Measurements from ENCODE around the gene EN2. TPM values are rescaled to one million over a fixed set of nuclear protein-coding genes. Genes with fewer than 3 reads are reported as not detected.

Gene EN2
- total and polyA plus RNA-seq, 10 of the 15 experiments (the other 5 are each of a cell fraction or from before 2014, with no cell fraction given), result not detected

DNA sequence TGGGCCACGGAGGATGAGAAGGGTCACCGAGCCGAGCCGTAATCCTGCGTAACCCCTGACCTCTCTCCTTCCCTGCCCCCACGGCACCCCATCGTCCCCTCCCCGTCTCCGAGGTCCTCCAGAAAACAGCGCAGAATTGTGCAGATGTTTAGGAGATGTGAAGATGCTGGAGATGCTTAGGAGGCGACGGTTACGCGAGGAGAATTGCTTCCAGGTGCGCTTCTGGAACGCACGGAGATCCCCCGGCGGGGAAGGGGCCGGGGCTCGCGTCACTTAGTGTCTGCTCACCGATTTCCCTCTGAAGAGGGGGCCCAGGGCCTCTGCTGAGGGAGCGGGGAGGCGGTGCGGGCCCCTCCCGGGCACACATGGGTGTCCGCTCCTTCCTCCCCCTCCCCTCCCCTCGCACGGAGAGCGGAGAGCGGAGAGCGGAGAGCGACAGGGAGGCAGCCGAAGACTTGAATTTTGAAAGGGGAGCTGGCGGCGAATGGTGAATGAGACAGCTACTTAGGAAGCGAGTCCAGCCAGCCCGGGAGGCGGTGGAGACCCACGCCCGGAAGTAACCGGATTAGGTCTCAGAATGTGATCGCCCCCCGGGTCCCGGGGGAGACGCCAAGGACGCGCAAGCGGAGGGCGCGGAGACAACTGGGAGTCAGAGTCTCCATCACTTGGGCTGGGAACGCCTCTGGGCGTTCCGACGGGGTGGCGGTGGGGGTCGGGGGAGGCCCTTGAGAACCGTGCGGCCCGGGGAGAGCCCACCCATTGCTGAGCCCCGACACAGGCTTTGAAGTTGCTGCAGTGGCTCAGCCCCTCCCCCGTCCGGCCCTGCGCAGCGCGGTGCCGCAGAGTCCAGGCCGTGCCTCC lies 8.7 kb upstream of the EN2 start:
- ATAC-seq (no peak), DNase-seq (ENCODE audit: low read depth, low spot score) (no peak), FAIRE-seq (no peak)
- Histone ChIP-seq H3K4me3 (no peak overlapping the region), H4K20me1 (ENCODE audit: control insufficient read depth, insufficient read depth) (no peaks in the 10 kb centered on the region), H3K79me2 (ENCODE audit: control insufficient read depth, insufficient read depth, low read length) (no peaks in the 10 kb centered on the region), H3K27ac (ENCODE audit: control insufficient read depth, insufficient read depth) (no peak overlapping the region), H3K4me1 (ENCODE audit: control insufficient read depth, insufficient read depth, low read length) (no peaks in the 10 kb centered on the region), H3K4me2 (ENCODE audit: control insufficient read depth, insufficient read depth) (no peak overlapping the region), H3K9ac (ENCODE audit: control insufficient read depth, insufficient read depth, low read length) (no peak overlapping the region), H3K36me3 (ENCODE audit: control insufficient read depth in 2 of 2, insufficient read depth in 2 of 2, low read length in 1 of 2) (no peaks in the 10 kb centered on the region), H3K27me3 (replicated peaks in 1 of 2; ENCODE audit: control insufficient read depth in 2 of 2, insufficient read depth in 2 of 2, low read length in 1 of 2) (peaks cover 12 to 26% of the 10 kb centered on the region in 2 experiments), H2AFZ (ENCODE audit: control insufficient read depth, low read depth, low read length) (no peak overlapping the region), H3K9me3 (replicated peaks; ENCODE audit: control insufficient read depth, insufficient read depth, low read length) (no peaks in the 10 kb centered on the region; the same call in 2 of the 3 replicates)
- RAD21 ChIA-PET (ENCODE audit: unreplicated experiment), result no interaction called here
- BruUV-seq (replicated peaks), result no TSS peak
- in situ Hi-C loops (cut with MboI) (no loop called here), intact Hi-C loops (cut with micrococcal nuclease; ENCODE audit: unreplicated experiment) (no loop called here)
- CTCF ChIA-PET, result no interaction called here
- WGBS (ENCODE audit: insufficient coverage, insufficient replicate concordance, low lambda C conversion rate, missing lambda C conversion rate), result 44% methylated on average over 45 of the region's 69 CpGs
- TF ChIP-seq SRF (IDR thresholded peaks at IDR 0.05; ENCODE audit: low read depth in 2 of 2, low read length in 2 of 2) (no peak), STAT1 (conservative IDR thresholded peaks at IDR 0.05) (no peak), FOS (IDR thresholded peaks at IDR 0.05; ENCODE audit: borderline replicate concordance, extremely low read depth, insufficient read length) (no peak), JUNB (IDR thresholded peaks at IDR 0.05) (no peak), HCFC1 (IDR thresholded peaks at IDR 0.05; ENCODE audit: low read length) (no peak)
- POLR2A ChIA-PET, result no interaction called here
- SMC1A ChIA-PET (ENCODE audit: uncharacterized antibody, unreplicated experiment), result no interaction called here

- intact Hi-C loops (cut with micrococcal nuclease; ENCODE audit: unreplicated experiment) (no loop called here), in situ Hi-C loops (cut with MboI) (no loop called here)
- Histone ChIP-seq H3K27ac (ENCODE audit: control insufficient read depth, insufficient read depth) (no peak overlapping the region), H4K20me1 (ENCODE audit: control insufficient read depth, insufficient read depth) (no peaks in the 10 kb centered on the region), H3K4me1 (ENCODE audit: control insufficient read depth, insufficient read depth, low read length) (no peaks in the 10 kb centered on the region), H2AFZ (ENCODE audit: control insufficient read depth, low read depth, low read length) (no peak overlapping the region), H3K9me3 (replicated peaks; ENCODE audit: control insufficient read depth, insufficient read depth, low read length) (no peaks in the 10 kb centered on the region; the same call in 2 of the 3 replicates), H3K4me2 (ENCODE audit: control insufficient read depth, insufficient read depth) (no peak overlapping the region), H3K4me3 (no peak overlapping the region), H3K36me3 (ENCODE audit: control insufficient read depth in 2 of 2, insufficient read depth in 2 of 2, low read length in 1 of 2) (no peaks in the 10 kb centered on the region), H3K79me2 (ENCODE audit: control insufficient read depth, insufficient read depth, low read length) (no peaks in the 10 kb centered on the region), H3K9ac (ENCODE audit: control insufficient read depth, insufficient read depth, low read length) (no peak overlapping the region), H3K27me3 (replicated peaks in 1 of 2; ENCODE audit: control insufficient read depth in 2 of 2, insufficient read depth in 2 of 2, low read length in 1 of 2) (peaks cover 12 to 30% of the 10 kb centered on the region in 2 experiments)
- ChIA-PET SMC1A (ENCODE audit: uncharacterized antibody, unreplicated experiment) (no interaction called here), CTCF (no interaction called here), POLR2A (no interaction called here), RAD21 (ENCODE audit: unreplicated experiment) (no interaction called here)
- no TSS peak for BruUV-seq (replicated peaks)
- DNase-seq (ENCODE audit: low read depth, low spot score) (no peak), ATAC-seq (no peak), FAIRE-seq (no peak)
- WGBS (ENCODE audit: insufficient coverage, insufficient replicate concordance, low lambda C conversion rate, missing lambda C conversion rate), result 27% methylated on average over 44 of the region's 52 CpGs
- TF ChIP-seq EZH2 (IDR thresholded peaks at IDR 0.05; ENCODE audit: borderline replicate concordance, control insufficient read depth, low read depth, low read length), result no peak
- TF ChIP-seq, protein P1, sequence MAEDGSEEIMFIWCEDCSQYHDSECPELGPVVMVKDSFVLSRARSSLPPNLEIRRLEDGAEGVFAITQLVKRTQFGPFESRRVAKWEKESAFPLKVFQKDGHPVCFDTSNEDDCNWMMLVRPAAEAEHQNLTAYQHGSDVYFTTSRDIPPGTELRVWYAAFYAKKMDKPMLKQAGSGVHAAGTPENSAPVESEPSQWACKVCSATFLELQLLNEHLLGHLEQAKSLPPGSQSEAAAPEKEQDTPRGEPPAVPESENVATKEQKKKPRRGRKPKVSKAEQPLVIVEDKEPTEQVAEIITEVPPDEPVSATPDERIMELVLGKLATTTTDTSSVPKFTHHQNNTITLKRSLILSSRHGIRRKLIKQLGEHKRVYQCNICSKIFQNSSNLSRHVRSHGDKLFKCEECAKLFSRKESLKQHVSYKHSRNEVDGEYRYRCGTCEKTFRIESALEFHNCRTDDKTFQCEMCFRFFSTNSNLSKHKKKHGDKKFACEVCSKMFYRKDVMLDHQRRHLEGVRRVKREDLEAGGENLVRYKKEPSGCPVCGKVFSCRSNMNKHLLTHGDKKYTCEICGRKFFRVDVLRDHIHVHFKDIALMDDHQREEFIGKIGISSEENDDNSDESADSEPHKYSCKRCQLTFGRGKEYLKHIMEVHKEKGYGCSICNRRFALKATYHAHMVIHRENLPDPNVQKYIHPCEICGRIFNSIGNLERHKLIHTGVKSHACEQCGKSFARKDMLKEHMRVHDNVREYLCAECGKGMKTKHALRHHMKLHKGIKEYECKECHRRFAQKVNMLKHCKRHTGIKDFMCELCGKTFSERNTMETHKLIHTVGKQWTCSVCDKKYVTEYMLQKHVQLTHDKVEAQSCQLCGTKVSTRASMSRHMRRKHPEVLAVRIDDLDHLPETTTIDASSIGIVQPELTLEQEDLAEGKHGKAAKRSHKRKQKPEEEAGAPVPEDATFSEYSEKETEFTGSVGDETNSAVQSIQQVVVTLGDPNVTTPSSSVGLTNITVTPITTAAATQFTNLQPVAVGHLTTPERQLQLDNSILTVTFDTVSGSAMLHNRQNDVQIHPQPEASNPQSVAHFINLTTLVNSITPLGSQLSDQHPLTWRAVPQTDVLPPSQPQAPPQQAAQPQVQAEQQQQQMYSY (CRISPR knock-in tag; IDR thresholded peaks at IDR 0.05), result no peak
- no peak for TF ChIP-seq LARP7 (IDR thresholded peaks at IDR 0.05)
- TF ChIP-seq MTA3 (IDR thresholded peaks at IDR 0.05; ENCODE audit: borderline replicate concordance, low read length), result no peak
- no peak for TF ChIP-seq IRF5 (IDR thresholded peaks at IDR 0.05; ENCODE audit: borderline replicate concordance)
- no peak for TF ChIP-seq RBBP5 (conservative IDR thresholded peaks at IDR 0.05)
- TF ChIP-seq PML (IDR thresholded peaks at IDR 0.05; ENCODE audit: low read length), result no peak
Measured at GRCh38 chr7:155449869-155450557, 7.9 kb upstream of the EN2 start.
